OCI-LY3 (cell line): ENCODE measurements around the gene C2orf42.
"Not testable (repeated sequence)": the region's sequence is repeated elsewhere in the genome, so short reads cannot be mapped to it uniquely, and the experiment has no call there.

Experiments used
- H2AFZ ChIP-seq: fragments of 200-600, 300-600 bp; shearing (Covaris generic); 2 replicates; pipeline ENCODE4 v1.6.0; 2014; ENCODE audit warnings: antibody characterized with exemption, low read depth, low read length
- H3K27ac ChIP-seq: fragments of 200-600, 300-600 bp; sonication (generic); 2 replicates; pipeline ENCODE4 v1.5.1; 2014; ENCODE audit warnings: mild to moderate bottlenecking, low read length, moderate library complexity, mixed read lengths
- H3K27me3 ChIP-seq: fragments of 200-600, 300-600 bp; sonication (generic); 2 replicates; pipeline ENCODE4 v1.6.1; 2014; ENCODE audit warnings: low read depth, low read length, mixed read lengths
- H3K36me3 ChIP-seq: fragments of 200-600, 300-600 bp; sonication (generic); replicated peaks from 2 replicates; pipeline ENCODE3; 2014; ENCODE audit warnings: low read depth, low read length, mixed read lengths
- H3K4me1 ChIP-seq: fragments of 300-600, 200-600 bp; sonication (generic); 2 replicates; pipeline ENCODE4 v1.6.1; 2014; ENCODE audit warnings: low read length, mixed read lengths
- H3K4me2 ChIP-seq: fragments of 200-600, 300-600 bp; sonication (generic); 2 replicates; pipeline ENCODE4 v1.6.1; 2014; ENCODE audit warnings: low read length, mixed read lengths
- H3K4me3 ChIP-seq: fragments of 300-600, 200-600 bp; sonication (generic); 2 replicates; pipeline ENCODE4 v1.5.1; 2014; ENCODE audit warnings: antibody characterized with exemption, mild to moderate bottlenecking, low read length, moderate library complexity
- H3K79me2 ChIP-seq: fragments of 300-600, 200-600 bp; shearing (Covaris generic); 2 replicates; pipeline ENCODE4 v1.6.1; 2014; ENCODE audit warnings: mild to moderate bottlenecking, low read length, mixed read lengths
- H3K9ac ChIP-seq: fragments of 300-600, 200-600 bp; shearing (Covaris generic); 2 replicates; pipeline ENCODE4 v1.6.0; 2014; ENCODE audit warnings: mild to moderate bottlenecking, low read length, moderate library complexity
- H3K9me3 ChIP-seq: fragments of 200-600, 300-600 bp; shearing (Covaris generic); 2 replicates; pipeline ENCODE4 v1.6.1; 2014; ENCODE audit warnings: low read length, mixed read lengths; ENCODE audit not compliant: insufficient read depth
- H4K20me1 ChIP-seq: fragments of 200-600, 300-600 bp; sonication (generic); 2 replicates; pipeline ENCODE4 v1.6.1; 2016; ENCODE audit warnings: low read length, mixed read lengths; ENCODE audit not compliant: insufficient read depth
- CTCF ChIP-seq: fragments of 200-600, 300-600 bp; sonication (generic); IDR thresholded peaks from 2 replicates; pipeline ENCODE4 v1.5.1; 2014; ENCODE audit warnings: antibody characterized with exemption, low read length, low read depth
- EZH2phosphoT487 ChIP-seq: fragments of 200-600 bp; shearing (Covaris generic); IDR thresholded peaks from 2 replicates; pipeline ENCODE4 v1.6.1; 2018; ENCODE audit warnings: antibody characterized with exemption, mixed run types, low read depth

Gene C2orf42

DNA sequence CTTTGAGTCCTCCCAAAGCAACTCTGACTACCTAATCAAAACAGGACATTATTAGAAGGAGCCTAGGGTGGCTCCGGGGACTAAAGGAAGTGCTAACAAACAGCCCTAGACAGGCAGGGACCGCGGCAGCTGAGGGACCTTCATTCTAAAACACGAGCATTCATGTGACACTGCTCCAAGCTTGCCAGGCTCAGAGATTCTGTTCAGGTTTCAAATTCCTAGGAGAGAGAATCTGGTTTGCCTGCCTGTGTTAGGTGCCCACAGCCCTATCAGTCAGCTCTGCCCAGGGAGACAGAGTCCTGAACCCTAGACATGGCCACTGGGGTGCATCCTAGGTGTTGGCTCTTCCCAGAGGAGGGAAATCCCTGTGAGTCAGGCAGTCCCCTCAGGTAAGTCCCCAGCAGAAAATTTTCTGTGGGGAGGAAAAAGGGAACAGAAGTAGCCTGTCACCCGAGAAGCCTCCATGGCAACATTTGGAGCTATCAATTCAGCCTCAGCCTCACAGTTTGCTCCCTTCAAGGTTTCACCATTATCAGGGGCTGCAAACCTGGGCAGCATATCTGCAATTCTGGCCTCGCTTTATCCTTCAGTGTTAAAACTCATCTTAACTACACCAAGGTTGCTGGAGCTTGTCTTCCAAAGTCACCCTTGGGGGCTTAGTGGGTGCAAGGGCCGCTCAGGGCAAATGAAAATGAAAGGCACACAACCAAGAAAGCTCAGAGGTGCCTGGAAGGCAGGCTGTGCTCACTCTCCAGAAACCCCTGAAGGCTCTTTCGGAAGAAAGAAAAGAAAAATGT lies 75.0 kb downstream of the C2orf42 start:
- Histone ChIP-seq H3K9me3 (no peaks in the 10 kb centered on the region), H3K27ac (no peak overlapping the region), H3K36me3 (no peaks in the 10 kb centered on the region), H3K4me2 (peak overlapping the region; percentile 24), H4K20me1 (no peaks in the 10 kb centered on the region), H3K79me2 (no peaks in the 10 kb centered on the region), H3K4me1 (peaks cover 27% of the 10 kb centered on the region), H3K9ac (no peak overlapping the region), H2AFZ (no peak overlapping the region), H3K4me3 (no peak overlapping the region), H3K27me3 (no peaks in the 10 kb centered on the region)
- TF ChIP-seq CTCF (no peak), EZH2phosphoT487 (no peak)

DNA sequence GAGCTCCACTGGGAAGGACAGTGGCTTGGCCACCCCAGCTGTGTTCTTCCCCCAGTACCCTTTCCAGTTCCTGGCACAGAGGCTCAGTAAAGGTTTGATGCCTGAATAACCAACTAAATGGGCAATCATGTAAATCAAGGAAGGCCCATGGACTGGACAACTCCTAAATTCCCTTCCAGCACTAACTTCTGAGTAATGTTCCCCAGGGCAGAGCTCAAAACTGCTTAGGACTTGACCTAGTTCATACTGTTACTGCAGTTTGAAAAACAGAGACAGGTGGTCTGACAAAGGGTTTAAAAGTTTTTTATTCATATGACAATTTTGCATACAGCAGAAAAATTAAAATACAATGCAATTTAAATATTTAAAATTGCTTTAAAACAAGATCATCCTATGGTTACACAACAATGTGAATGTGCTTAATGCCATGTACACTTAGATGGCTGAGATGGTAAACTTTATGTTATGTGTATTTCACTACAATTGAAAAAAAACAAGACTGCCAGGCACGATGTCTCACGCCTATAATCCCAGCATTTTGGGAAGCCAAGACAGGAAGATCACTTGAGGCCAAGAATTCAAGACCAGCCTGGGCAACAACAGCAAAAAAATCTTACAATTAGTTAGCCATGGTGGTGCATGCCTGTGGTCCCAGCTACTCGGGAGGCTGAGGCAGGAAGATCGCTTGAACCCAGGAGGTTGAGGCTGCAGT lies 77.3 kb downstream of the C2orf42 start:
- Histone ChIP-seq H3K4me3 (no peak overlapping the region), H3K4me1 (peaks cover 37% of the 10 kb centered on the region), H3K79me2 (no peaks in the 10 kb centered on the region), H4K20me1 (no peaks in the 10 kb centered on the region), H3K9ac (no peak overlapping the region), H2AFZ (no peak overlapping the region), H3K36me3 (no peaks in the 10 kb centered on the region), H3K4me2 (no peak overlapping the region), H3K9me3 (no peaks in the 10 kb centered on the region), H3K27ac (no peak overlapping the region), H3K27me3 (no peaks in the 10 kb centered on the region)
- TF ChIP-seq EZH2phosphoT487 (no peak), CTCF (no peak)

- Histone ChIP-seq H3K4me2 (no peak overlapping the region), H3K4me1 (peaks cover 41% of the 10 kb centered on the region), H3K27me3 (no peaks in the 10 kb centered on the region), H2AFZ (no peak overlapping the region), H3K27ac (no peak overlapping the region), H3K79me2 (no peaks in the 10 kb centered on the region), H3K9ac (no peak overlapping the region), H3K4me3 (no peak overlapping the region), H3K9me3 (no peaks in the 10 kb centered on the region), H4K20me1 (no peaks in the 10 kb centered on the region), H3K36me3 (no peaks in the 10 kb centered on the region)
- TF ChIP-seq EZH2phosphoT487 (no peak), CTCF (no peak)
These were observed 78.8 kb downstream of the C2orf42 start for GRCh38 chr2:70111752-70112591.

- not testable (repeated sequence) for H4K20me1 ChIP-seq, H3K4me3 ChIP-seq, H2AFZ ChIP-seq, H3K9me3 ChIP-seq, H3K9ac ChIP-seq, H3K79me2 ChIP-seq, H3K36me3 ChIP-seq, H3K27ac ChIP-seq, H3K27me3 ChIP-seq, H3K4me2 ChIP-seq
- H3K4me1 ChIP-seq: peaks cover 27% of the 10 kb centered on the region
These were observed 80.4 kb downstream of the C2orf42 start for GRCh38 chr2:70110397-70110796.

- not testable (repeated sequence) for H3K9me3 ChIP-seq, H3K27ac ChIP-seq
- H3K4me1 ChIP-seq: peaks cover 52% of the 10 kb centered on the region
These were observed 84.7 kb downstream of the C2orf42 start for GRCh38 chr2:70106138-70106537.

More at GRCh38 chr2:70106138-70106537, 84.7 kb downstream of the C2orf42 start:
- H3K4me3 ChIP-seq, H3K79me2 ChIP-seq, H3K4me2 ChIP-seq, H3K27me3 ChIP-seq, H3K36me3 ChIP-seq, H2AFZ ChIP-seq, H3K9ac ChIP-seq, H4K20me1 ChIP-seq: not testable (repeated sequence)
